Peyer's patch (tissue), 4 donors: ENCODE measurements around the gene LTBP1.

Source experiments
- POLR2A ChIP-seq, 2 donors: fragments of 450-650 bp; IDR thresholded peaks; one replicate each; pipeline ENCODE4 v1.5.1; 2017; ENCODE audit warnings: antibody characterized with exemption in 2 of 2, mild to moderate bottlenecking in 2 of 2, moderate library complexity in 2 of 2
- TF ChIP-seq, protein P1 (sequence below), 6 experiments: fragments of 450-650 bp in 4 of 6; fragments of 200-600 bp in 2 of 6; sonication (generic) in 1 of 6; IDR thresholded peaks; one replicate each; pipeline ENCODE4 v1.5.1; 2017 to 2019; ENCODE audit warnings: antibody characterized with exemption in 6 of 6, mild to moderate bottlenecking in 3 of 6, moderate library complexity in 1 of 6

DNA sequence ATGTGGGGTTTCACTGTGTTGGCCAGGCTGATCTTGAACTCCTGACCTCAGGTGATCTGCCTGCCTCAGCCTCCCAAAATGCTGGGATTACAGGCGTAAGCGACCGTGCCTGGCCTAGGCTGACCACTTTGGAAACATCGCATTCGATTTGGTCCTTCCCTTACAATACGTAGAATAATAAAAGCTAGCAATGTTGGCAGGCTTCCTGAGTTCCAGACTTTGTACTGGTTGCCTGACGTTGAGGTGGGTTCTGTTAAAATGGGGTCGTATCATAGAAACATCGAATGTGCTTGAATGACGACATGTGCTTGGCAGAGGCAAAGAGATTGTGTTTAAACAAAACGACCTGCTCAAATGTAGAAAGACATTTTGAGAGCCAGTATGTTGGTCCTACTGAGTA, 56.1 kb downstream of the LTBP1 start:
- TF ChIP-seq, protein P1, sequence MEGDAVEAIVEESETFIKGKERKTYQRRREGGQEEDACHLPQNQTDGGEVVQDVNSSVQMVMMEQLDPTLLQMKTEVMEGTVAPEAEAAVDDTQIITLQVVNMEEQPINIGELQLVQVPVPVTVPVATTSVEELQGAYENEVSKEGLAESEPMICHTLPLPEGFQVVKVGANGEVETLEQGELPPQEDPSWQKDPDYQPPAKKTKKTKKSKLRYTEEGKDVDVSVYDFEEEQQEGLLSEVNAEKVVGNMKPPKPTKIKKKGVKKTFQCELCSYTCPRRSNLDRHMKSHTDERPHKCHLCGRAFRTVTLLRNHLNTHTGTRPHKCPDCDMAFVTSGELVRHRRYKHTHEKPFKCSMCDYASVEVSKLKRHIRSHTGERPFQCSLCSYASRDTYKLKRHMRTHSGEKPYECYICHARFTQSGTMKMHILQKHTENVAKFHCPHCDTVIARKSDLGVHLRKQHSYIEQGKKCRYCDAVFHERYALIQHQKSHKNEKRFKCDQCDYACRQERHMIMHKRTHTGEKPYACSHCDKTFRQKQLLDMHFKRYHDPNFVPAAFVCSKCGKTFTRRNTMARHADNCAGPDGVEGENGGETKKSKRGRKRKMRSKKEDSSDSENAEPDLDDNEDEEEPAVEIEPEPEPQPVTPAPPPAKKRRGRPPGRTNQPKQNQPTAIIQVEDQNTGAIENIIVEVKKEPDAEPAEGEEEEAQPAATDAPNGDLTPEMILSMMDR (IDR thresholded peaks at IDR 0.05): no peak
- TF ChIP-seq POLR2A (IDR thresholded peaks at IDR 0.05): no peak
